Subcutaneous abdominal adipose tissue (tissue), 5 donors: ENCODE data around the gene FPR2.

Experiments
- H3K27ac ChIP-seq: one replicate; pipeline ENCODE4 v1.7.0; 2013; ENCODE audit warnings: low read depth, mild to moderate bottlenecking, inconsistent platforms, low read length, moderate library complexity
- H3K27me3 ChIP-seq, 5 donors: one replicate each; pipeline ENCODE4 v1.7.0; 2013; ENCODE audit warnings: low read length in 5 of 5, inconsistent platforms in 1 of 5; ENCODE audit not compliant: control insufficient read depth in 5 of 5, insufficient read depth in 4 of 5
- H3K36me3 ChIP-seq, 5 donors: one replicate each; pipeline ENCODE4 v1.7.0; 2013; ENCODE audit warnings: low read length in 5 of 5; ENCODE audit not compliant: control insufficient read depth in 5 of 5, insufficient read depth in 5 of 5
- H3K4me1 ChIP-seq, 5 donors: one replicate each; pipeline ENCODE4 v1.7.0; 2013; ENCODE audit warnings: low read length in 5 of 5, mild to moderate bottlenecking in 3 of 5, moderate library complexity in 1 of 5; ENCODE audit not compliant: control insufficient read depth in 5 of 5, insufficient read depth in 5 of 5
- H3K4me3 ChIP-seq, 5 donors: one replicate each; pipeline ENCODE4 v1.7.0; 2013; ENCODE audit warnings: low read length in 5 of 5, low read depth in 1 of 5
- H3K9ac ChIP-seq, 5 donors: one replicate each; pipeline ENCODE4 v1.7.0; 2013; ENCODE audit warnings: low read length in 5 of 5, mild to moderate bottlenecking in 4 of 5, moderate library complexity in 3 of 5
- H3K9me3 ChIP-seq, 5 donors: one replicate each; pipeline ENCODE4 v1.7.0; 2013; ENCODE audit warnings: low read length in 5 of 5; ENCODE audit not compliant: control insufficient read depth in 5 of 5
- donor health status: healthy.
- donor health status: healthy.
- donor health status: healthy.
- donor health status: healthy.
- donor health status: healthy.

The FPR2 gene

GRCh38 chr19:51811344-51811743, 50.4 kb downstream of the FPR2 start:
- H3K9ac ChIP-seq: no peak overlapping the region
- H3K36me3 ChIP-seq: no peaks in the 10 kb centered on the region
- no peaks in the 10 kb centered on the region for H3K27me3 ChIP-seq
- H3K4me1 ChIP-seq: peaks cover 0 to 22% (median 4%) of the 10 kb centered on the region in 5 donors
- H3K27ac ChIP-seq: peak overlapping the region; percentile 24
- H3K4me3 ChIP-seq: no peak overlapping the region
- H3K9me3 ChIP-seq: no peaks in the 10 kb centered on the region

GRCh38 chr19:51815043-51815442, 54.1 kb downstream of the FPR2 start:
- Histone ChIP-seq H3K4me1 (peaks cover 0 to 17% (median 3%) of the 10 kb centered on the region in 5 donors), H3K9ac (no peak overlapping the region), H3K36me3 (no peaks in the 10 kb centered on the region), H3K27ac (no peak overlapping the region), H3K4me3 (no peak overlapping the region), H3K27me3 (no peaks in the 10 kb centered on the region), H3K9me3 (no peaks in the 10 kb centered on the region)

GRCh38 chr19:51816711-51817110, 55.7 kb downstream of the FPR2 start:
- no peak overlapping the region for H3K27ac ChIP-seq
- no peak overlapping the region for H3K9ac ChIP-seq
- no peaks in the 10 kb centered on the region for H3K9me3 ChIP-seq
- peaks cover 0 to 18% (median 7%) of the 10 kb centered on the region in 5 donors for H3K4me1 ChIP-seq
- no peak overlapping the region for H3K4me3 ChIP-seq
- no peaks in the 10 kb centered on the region for H3K36me3 ChIP-seq
- no peaks in the 10 kb centered on the region for H3K27me3 ChIP-seq

- H3K4me1 ChIP-seq: peaks cover 0 to 45% (median 20%) of the 10 kb centered on the region in 5 donors
- H3K4me3 ChIP-seq: no peak overlapping the region
- H3K36me3 ChIP-seq: peaks cover 0 to 3% (median 0%) of the 10 kb centered on the region in 5 donors
- no peak overlapping the region for H3K27ac ChIP-seq
- H3K27me3 ChIP-seq: no peaks in the 10 kb centered on the region
- H3K9ac ChIP-seq: no peak overlapping the region
- H3K9me3 ChIP-seq: peaks cover 0 to 3% (median 0%) of the 10 kb centered on the region in 5 donors
Measured at GRCh38 chr19:51820011-51820410, 59.0 kb downstream of the FPR2 start.
